ENCODE measurements around the gene SARDH. TPM values are rescaled to one million over a fixed set of nuclear protein-coding genes. Genes with fewer than 3 reads are reported as not detected.
A peak's percentile ranks its signal among the peaks of the same experiment; 100 is the strongest.

The SARDH gene
- total RNA-seq, 1 experiment from 2014 or later: not detected

DNA sequence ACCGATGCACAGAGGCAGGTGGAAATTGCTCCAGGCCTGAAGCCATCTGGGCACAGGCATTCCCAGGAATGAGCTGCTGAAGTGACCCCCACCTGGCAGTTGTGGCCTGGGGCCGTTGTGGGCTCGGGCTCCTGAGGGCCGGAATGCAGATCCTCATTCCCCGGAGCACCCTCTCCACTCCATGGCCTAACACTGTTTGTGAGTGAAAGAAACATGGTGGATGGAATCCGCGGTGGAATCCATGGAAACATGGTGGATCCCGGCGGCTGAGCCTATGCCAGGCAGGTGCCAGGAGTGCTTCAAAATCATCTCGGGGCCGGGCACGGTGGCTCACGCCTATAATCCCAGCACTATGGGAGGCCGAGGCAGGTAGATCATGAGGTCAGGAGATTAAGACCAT, 3.6 kb upstream of the SARDH start:
- TF ChIP-seq, protein P1, sequence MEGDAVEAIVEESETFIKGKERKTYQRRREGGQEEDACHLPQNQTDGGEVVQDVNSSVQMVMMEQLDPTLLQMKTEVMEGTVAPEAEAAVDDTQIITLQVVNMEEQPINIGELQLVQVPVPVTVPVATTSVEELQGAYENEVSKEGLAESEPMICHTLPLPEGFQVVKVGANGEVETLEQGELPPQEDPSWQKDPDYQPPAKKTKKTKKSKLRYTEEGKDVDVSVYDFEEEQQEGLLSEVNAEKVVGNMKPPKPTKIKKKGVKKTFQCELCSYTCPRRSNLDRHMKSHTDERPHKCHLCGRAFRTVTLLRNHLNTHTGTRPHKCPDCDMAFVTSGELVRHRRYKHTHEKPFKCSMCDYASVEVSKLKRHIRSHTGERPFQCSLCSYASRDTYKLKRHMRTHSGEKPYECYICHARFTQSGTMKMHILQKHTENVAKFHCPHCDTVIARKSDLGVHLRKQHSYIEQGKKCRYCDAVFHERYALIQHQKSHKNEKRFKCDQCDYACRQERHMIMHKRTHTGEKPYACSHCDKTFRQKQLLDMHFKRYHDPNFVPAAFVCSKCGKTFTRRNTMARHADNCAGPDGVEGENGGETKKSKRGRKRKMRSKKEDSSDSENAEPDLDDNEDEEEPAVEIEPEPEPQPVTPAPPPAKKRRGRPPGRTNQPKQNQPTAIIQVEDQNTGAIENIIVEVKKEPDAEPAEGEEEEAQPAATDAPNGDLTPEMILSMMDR (IDR thresholded peaks at IDR 0.05; ENCODE audit: unreplicated experiment): no peak
- no peak overlapping the region for H3K27ac Mint-ChIP-seq (ENCODE audit: unreplicated experiment)
- no peaks in the 10 kb centered on the region for H3K9me3 Mint-ChIP-seq (ENCODE audit: low read depth, unreplicated experiment)
- peaks cover 48% of the 10 kb centered on the region for H3K27me3 Mint-ChIP-seq (ENCODE audit: unreplicated experiment)
- intact Hi-C loops (cut with micrococcal nuclease; ENCODE audit: unreplicated experiment): no loop called here
- CTCF ChIA-PET: interaction anchor here (1.6 kb wide), 1 partner anchor 30 kb away, joined by 4 read pairs; no protein-coding TSS in a partner anchor
- no peak overlapping the region for H3K4me3 Mint-ChIP-seq (ENCODE audit: low read depth, unreplicated experiment)
- BruUV-seq (replicated peaks): no TSS peak
- no peaks in the 10 kb centered on the region for H3K4me1 Mint-ChIP-seq (ENCODE audit: low read depth, unreplicated experiment)
- no peak for DNase-seq
- H3K36me3 Mint-ChIP-seq (ENCODE audit: insufficient read depth, unreplicated experiment): no peaks in the 10 kb centered on the region

DNA sequence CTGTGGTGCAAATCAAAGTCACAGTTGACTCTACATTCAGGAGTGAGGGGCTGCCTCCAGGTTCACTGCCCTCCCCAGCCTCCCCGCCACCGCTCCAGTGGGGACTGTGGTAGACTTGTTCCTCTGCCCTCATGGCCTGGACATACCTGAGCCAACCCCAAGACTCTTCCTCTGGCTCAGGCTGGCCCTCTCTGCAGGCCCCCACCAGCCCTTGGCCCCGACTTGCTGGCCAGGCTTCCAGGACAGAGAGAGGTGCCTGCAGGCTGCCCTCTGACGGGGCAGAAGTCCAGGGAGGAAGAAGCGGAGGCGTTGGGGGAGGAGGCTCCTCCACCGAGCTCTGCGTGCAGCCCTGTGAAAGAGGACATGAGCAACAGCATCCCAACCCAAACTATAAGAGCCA, 2.8 kb upstream of the SARDH start:
- intact Hi-C loops (cut with micrococcal nuclease; ENCODE audit: unreplicated experiment): no loop called here
- Mint-ChIP-seq H3K4me3 (ENCODE audit: low read depth, unreplicated experiment) (no peak overlapping the region), H3K9me3 (ENCODE audit: low read depth, unreplicated experiment) (no peaks in the 10 kb centered on the region), H3K27ac (ENCODE audit: unreplicated experiment) (no peak overlapping the region), H3K27me3 (ENCODE audit: unreplicated experiment) (peaks cover 50% of the 10 kb centered on the region), H3K4me1 (ENCODE audit: low read depth, unreplicated experiment) (no peaks in the 10 kb centered on the region), H3K36me3 (ENCODE audit: insufficient read depth, unreplicated experiment) (peaks cover 3% of the 10 kb centered on the region)
- TF ChIP-seq, protein P1 (IDR thresholded peaks at IDR 0.05; ENCODE audit: unreplicated experiment): no peak
- CTCF ChIA-PET: no interaction called here
- BruUV-seq (replicated peaks): no TSS peak
- no peak for DNase-seq

DNA sequence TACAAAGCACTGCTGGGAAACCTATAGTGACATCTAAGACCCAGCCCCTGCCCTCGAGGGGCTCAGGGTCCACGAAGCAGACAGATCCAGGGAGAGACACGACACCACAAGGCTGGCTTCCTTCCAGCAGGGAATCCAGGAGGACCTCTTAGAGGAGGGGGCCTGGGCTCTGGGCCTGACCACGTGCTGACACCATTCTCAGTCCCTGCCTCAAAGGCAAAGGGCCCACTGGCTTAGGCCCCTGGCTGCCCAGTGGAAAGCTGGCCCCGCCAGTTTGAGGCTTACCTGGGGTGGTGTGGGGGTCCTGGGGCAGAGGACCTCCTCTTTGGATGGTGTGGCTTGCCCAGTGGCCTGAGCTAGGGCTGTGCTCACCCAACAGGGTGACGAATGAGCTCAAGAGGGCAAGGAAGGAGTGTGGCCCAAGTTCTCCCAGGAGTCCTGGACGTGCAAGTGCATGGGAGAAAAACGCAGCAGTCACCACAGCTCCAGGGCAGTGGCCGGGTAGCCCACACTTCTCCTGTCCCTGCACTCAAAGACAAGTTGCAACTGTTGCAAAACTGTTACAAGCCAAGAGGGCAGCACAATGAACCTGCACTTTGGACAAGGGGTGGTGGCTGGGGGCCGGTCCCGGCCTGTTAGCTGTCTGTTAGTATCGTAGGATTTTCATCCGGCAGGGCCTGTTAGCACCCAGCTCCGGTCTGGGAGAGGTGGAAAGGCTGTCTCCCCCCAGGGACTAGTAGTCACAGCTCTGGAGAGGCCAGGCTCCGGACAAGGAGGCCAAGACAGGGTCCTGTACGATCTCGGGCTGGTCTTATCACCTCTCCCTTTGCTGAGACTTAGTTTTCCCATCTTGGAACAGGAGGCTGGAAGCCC, 1.5 kb upstream of the SARDH start:
- Mint-ChIP-seq H3K27ac (ENCODE audit: unreplicated experiment) (no peak overlapping the region), H3K36me3 (ENCODE audit: insufficient read depth, unreplicated experiment) (peaks cover 3% of the 10 kb centered on the region), H3K4me1 (ENCODE audit: low read depth, unreplicated experiment) (no peaks in the 10 kb centered on the region), H3K9me3 (ENCODE audit: low read depth, unreplicated experiment) (no peaks in the 10 kb centered on the region), H3K27me3 (ENCODE audit: unreplicated experiment) (peaks cover 42% of the 10 kb centered on the region), H3K4me3 (ENCODE audit: low read depth, unreplicated experiment) (no peak overlapping the region)
- no TSS peak for BruUV-seq (replicated peaks)
- TF ChIP-seq, protein P1 (IDR thresholded peaks at IDR 0.05; ENCODE audit: unreplicated experiment): no peak
- CTCF ChIA-PET: interaction anchor here (0.6 to 0.7 kb wide), 2 partner anchors 13 to 20 kb away, joined by 3 read pairs; no protein-coding TSS in a partner anchor
- intact Hi-C loops (cut with micrococcal nuclease; ENCODE audit: unreplicated experiment): no loop called here
- no peak for DNase-seq

- TF ChIP-seq, protein P1 (IDR thresholded peaks at IDR 0.05; ENCODE audit: unreplicated experiment): no peak
- no peaks in the 10 kb centered on the region for H3K9me3 Mint-ChIP-seq (ENCODE audit: low read depth, unreplicated experiment)
- CTCF ChIA-PET: interaction anchor here (0.6 kb wide), 1 partner anchor 205 kb away, joined by 6 read pairs; no protein-coding TSS in a partner anchor
- peaks cover 3% of the 10 kb centered on the region for H3K36me3 Mint-ChIP-seq (ENCODE audit: insufficient read depth, unreplicated experiment)
- H3K4me1 Mint-ChIP-seq (ENCODE audit: low read depth, unreplicated experiment): no peaks in the 10 kb centered on the region
- no peak overlapping the region for H3K27ac Mint-ChIP-seq (ENCODE audit: unreplicated experiment)
- no TSS peak for BruUV-seq (replicated peaks)
- peak overlapping the region; percentile 45 for H3K4me3 Mint-ChIP-seq (ENCODE audit: low read depth, unreplicated experiment)
- DNase-seq: no peak
- intact Hi-C loops (cut with micrococcal nuclease; ENCODE audit: unreplicated experiment): no loop called here
- H3K27me3 Mint-ChIP-seq (ENCODE audit: unreplicated experiment): peaks cover 33% of the 10 kb centered on the region
These were observed 581 bp upstream of the SARDH start for GRCh38 chr9:133738640-133739225.
